ENCODE results near the gene ZMIZ1. TPM values are rescaled to one million over a fixed set of nuclear protein-coding genes. Genes with fewer than 3 reads are reported as not detected.
A peak's percentile ranks its signal among the peaks of the same experiment; 100 is the strongest.

The ZMIZ1 gene
- total RNA-seq, 4 donors from 2014 or later: 22.7 to 37.5 (median 31.7) TPM

DNA sequence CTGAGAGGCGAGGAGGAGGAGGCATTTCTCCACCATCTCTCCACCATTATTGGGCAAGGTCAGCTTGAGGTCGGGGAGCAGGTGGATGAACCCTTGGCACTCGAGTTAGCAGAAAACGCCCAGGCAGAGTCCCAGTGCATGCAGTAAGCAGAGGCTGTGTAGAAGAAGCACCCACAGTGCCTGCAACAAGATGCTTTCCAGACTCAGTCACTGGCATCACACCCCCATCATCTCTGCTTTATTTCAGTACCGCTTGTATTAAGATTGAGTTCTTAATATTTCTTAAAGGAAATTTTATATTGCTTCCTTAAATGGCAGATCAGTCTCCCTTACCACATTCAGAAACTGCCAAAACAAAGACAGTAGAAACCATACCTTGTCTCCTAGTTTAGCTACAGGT is 156.2 kb downstream of the ZMIZ1 start:
- intact Hi-C loops (cut with DNase I; ENCODE audit: low total_unique reads): no loop called here
- no peak for TF ChIP-seq POLR2A (IDR thresholded peaks at IDR 0.05)
- peaks cover 0 to 9% of the 10 kb centered on the region in 2 donors for H3K36me3 ChIP-seq
- H3K4me1 ChIP-seq: peaks cover 40 to 46% of the 10 kb centered on the region in 2 donors
- H3K9me3 ChIP-seq: no peaks in the 10 kb centered on the region
- H3K4me3 ChIP-seq: no peak overlapping the region
- DNase-seq (no peak), ATAC-seq (no peak)
- no peaks in the 10 kb centered on the region for H3K27me3 ChIP-seq
- in situ Hi-C loops (cut with MboI; ENCODE audit: low sequenced_read_pairs in 4 of 4): no loop called here
- peak overlapping the region in 1 of 4 donors; percentile 60 for H3K27ac ChIP-seq

DNA sequence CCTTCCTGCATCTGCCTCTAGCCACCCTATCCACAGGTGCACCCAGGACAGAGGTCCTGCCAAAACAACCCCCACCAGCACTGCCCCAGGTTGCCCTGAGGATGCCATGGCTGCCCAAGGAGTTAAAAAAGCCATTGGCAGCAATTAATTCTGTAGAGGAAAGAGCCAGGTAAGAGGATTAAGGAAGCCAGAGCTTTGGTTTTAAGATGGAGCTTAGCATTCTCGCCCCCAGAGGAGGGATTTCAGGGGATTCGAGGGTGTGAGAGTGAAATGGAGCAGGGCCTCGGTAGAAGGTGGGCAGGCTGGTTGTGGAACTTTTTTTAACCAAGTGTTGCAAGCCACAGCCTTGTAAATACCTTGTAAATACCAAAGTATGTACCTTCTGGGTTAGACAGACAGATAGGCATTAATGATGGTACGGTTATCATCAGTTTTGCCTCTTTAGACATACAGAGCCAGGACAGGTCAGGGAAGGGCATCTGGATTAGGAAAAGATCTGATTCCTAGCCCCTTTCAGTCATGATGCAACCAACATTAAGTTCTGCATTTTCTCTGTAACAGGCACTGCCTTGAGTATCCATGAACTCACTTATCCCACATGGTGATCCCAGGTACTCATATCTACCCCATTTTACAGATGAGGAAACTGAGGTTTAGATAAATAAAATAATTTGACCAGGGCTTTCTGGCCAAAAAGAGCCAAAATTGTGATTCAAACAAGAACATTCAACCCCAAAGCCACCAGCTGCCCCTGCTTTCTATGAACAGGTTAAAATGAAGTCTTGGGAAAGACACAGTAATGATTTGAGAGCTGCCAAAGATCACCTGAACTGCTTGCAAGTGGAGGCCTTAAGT is 157.9 kb downstream of the ZMIZ1 start:
- DNase-seq (no peak), ATAC-seq (no peak)
- Histone ChIP-seq H3K4me3 (no peak overlapping the region), H3K4me1 (peaks cover 24 to 33% of the 10 kb centered on the region in 2 donors), H3K27ac (no peak overlapping the region), H3K27me3 (no peaks in the 10 kb centered on the region), H3K36me3 (peaks cover 0 to 9% of the 10 kb centered on the region in 2 donors), H3K9me3 (no peaks in the 10 kb centered on the region)
- intact Hi-C loops (cut with DNase I; ENCODE audit: low total_unique reads): no loop called here
- TF ChIP-seq POLR2A (IDR thresholded peaks at IDR 0.05): no peak
- TF ChIP-seq, protein P1, sequence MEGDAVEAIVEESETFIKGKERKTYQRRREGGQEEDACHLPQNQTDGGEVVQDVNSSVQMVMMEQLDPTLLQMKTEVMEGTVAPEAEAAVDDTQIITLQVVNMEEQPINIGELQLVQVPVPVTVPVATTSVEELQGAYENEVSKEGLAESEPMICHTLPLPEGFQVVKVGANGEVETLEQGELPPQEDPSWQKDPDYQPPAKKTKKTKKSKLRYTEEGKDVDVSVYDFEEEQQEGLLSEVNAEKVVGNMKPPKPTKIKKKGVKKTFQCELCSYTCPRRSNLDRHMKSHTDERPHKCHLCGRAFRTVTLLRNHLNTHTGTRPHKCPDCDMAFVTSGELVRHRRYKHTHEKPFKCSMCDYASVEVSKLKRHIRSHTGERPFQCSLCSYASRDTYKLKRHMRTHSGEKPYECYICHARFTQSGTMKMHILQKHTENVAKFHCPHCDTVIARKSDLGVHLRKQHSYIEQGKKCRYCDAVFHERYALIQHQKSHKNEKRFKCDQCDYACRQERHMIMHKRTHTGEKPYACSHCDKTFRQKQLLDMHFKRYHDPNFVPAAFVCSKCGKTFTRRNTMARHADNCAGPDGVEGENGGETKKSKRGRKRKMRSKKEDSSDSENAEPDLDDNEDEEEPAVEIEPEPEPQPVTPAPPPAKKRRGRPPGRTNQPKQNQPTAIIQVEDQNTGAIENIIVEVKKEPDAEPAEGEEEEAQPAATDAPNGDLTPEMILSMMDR (IDR thresholded peaks at IDR 0.05 in 4 of 5, conservative IDR thresholded peaks at IDR 0.05 in 1 of 5): no peak
- in situ Hi-C loops (cut with MboI; ENCODE audit: low sequenced_read_pairs in 4 of 4): no loop called here

DNA sequence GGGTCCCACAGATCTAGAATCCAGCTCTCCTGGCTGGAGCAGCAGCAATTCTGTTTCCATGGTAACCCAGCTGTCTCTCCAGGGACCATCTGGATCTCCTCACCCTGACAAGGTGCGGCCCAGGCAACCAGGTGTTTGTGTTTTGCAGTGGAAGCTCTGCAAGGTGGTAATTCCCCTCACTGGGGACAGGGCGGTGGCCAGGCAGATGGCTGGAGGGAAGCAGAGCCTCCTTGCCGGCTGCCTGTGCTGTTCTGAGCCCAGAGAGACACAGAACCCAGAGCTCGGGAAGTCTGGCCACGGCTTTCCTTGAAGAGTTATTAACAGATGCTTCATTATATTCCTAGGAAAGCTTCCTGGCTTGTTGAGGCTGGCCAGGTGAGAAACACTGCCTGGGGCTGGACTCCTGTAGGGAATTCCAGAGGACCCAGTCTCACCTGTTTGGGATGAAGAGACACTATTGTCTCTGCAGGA is 160.3 kb downstream of the ZMIZ1 start:
- no peak for TF ChIP-seq POLR2A (IDR thresholded peaks at IDR 0.05)
- TF ChIP-seq, protein P1 (IDR thresholded peaks at IDR 0.05 in 4 of 5, conservative IDR thresholded peaks at IDR 0.05 in 1 of 5): no peak
- H3K4me3 ChIP-seq: no peak overlapping the region
- H3K9me3 ChIP-seq: no peaks in the 10 kb centered on the region
- peaks cover 10 to 12% of the 10 kb centered on the region in 2 donors for H3K4me1 ChIP-seq
- intact Hi-C loops (cut with DNase I; ENCODE audit: low total_unique reads) (no loop called here), in situ Hi-C loops (cut with MboI; ENCODE audit: low sequenced_read_pairs in 4 of 4) (no loop called here)
- ATAC-seq (no peak), DNase-seq (no peak)
- H3K27ac ChIP-seq: no peak overlapping the region
- peaks cover 0 to 9% of the 10 kb centered on the region in 2 donors for H3K36me3 ChIP-seq
- no peaks in the 10 kb centered on the region for H3K27me3 ChIP-seq

DNA sequence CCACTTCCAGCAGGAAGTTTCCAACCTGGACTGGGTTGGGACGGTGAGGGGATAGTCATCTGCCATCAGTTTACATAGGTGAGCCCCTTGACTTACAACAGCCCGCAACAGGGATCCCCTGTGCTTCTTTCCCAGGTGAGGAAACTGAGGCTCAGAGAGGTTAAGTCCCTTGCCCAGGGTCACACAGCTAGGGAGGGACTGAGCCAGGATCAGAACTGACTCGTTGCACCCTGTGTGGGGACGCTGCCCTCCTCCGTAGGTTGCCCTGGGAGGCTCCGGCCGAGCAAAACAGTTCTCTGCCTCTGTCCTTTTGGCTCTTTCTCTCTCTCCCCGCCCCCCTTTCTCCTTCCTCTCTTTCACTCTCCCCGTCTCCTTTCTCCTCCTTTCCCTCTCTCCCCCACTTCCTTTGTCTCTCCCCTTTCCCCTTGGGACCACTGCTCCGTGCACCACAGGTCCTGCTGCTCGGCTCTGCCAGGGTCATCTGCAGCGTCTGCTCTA is 161.1 kb downstream of the ZMIZ1 start:
- TF ChIP-seq, protein P1 (IDR thresholded peaks at IDR 0.05 in 4 of 5, conservative IDR thresholded peaks at IDR 0.05 in 1 of 5): no peak
- no peak for TF ChIP-seq POLR2A (IDR thresholded peaks at IDR 0.05)
- H3K4me1 ChIP-seq: peaks cover 6% of the 10 kb centered on the region in 2 donors
- in situ Hi-C loops (cut with MboI; ENCODE audit: low sequenced_read_pairs in 4 of 4): no loop called here
- DNase-seq (no peak), ATAC-seq (no peak)
- intact Hi-C loops (cut with DNase I; ENCODE audit: low total_unique reads): no loop called here
- peaks cover 0 to 9% of the 10 kb centered on the region in 2 donors for H3K36me3 ChIP-seq
- H3K9me3 ChIP-seq: no peaks in the 10 kb centered on the region
- H3K27ac ChIP-seq: no peak overlapping the region
- no peaks in the 10 kb centered on the region for H3K27me3 ChIP-seq
- no peak overlapping the region for H3K4me3 ChIP-seq

DNA sequence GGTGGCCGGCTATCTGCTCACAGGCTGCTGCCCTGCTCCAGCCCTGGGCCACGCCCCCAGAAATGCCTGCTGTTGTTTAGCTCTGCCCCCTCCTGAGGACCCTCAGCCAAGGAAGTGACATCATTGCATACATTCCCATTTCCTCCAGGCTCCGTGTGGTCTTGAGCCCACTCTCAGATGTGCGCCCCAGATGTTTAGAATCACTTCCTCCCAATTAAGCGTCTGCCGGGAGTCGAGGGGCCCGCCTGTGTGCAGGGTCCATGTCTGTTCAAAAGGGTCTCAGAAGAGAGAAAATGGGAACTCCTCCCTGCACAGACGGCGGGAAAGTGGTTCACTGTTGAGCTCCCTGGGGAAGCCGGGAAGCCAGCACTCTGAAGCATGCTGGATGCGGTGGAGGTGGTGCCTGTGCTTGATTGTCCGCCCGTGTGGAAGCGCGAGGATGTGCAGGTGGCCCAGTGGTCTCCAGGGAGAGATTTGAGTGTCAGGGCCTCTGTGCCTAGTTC is 161.6 kb downstream of the ZMIZ1 start:
- Histone ChIP-seq H3K4me3 (no peak overlapping the region), H3K27ac (no peak overlapping the region), H3K27me3 (no peaks in the 10 kb centered on the region), H3K9me3 (no peaks in the 10 kb centered on the region), H3K4me1 (peaks cover 6% of the 10 kb centered on the region in 2 donors), H3K36me3 (peaks cover 0 to 9% of the 10 kb centered on the region in 2 donors)
- no peak for DNase-seq
- in situ Hi-C loops (cut with MboI; ENCODE audit: low sequenced_read_pairs in 4 of 4) (no loop called here), intact Hi-C loops (cut with DNase I; ENCODE audit: low total_unique reads) (no loop called here)
- TF ChIP-seq, protein P1 (IDR thresholded peaks at IDR 0.05 in 4 of 5, conservative IDR thresholded peaks at IDR 0.05 in 1 of 5): no peak
- TF ChIP-seq POLR2A (IDR thresholded peaks at IDR 0.05): no peak
- ATAC-seq: no peak

All from gastrocnemius medialis (tissue), 4 donors.